ENCODE measurements around the gene ADGRV1.
"Not testable (repeated sequence)": the region's sequence is repeated elsewhere in the genome, so short reads cannot be mapped to it uniquely, and the experiment has no call there.

ADGRV1 gene

GRCh38 chr5:90654215-90654614, 95.6 kb downstream of the ADGRV1 start:
- DNase-seq: no peak

DNA sequence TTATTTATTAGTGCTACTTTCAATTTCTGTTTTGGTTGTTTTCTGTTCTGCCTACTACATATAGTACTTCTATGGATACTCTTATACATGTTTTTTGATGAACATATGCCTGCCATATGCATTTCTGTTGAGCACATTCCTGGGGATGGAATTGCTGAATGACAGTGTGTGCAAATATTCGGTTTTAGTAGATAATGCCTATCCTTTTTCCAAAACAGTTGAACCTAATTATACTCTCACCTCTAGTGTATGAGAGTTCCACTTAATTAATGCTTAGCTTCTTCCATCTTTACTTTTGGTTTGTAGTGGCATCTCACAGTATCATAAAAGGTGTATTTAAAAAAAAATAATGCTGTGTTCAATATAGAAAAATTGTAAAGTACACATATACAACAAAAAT, 96.8 kb downstream of the ADGRV1 start:
- DNase-seq: no peak

GRCh38 chr5:90657030-90657429, 98.4 kb downstream of the ADGRV1 start:
- no peak for DNase-seq

- no peak for DNase-seq
Observed at GRCh38 chr5:90657788-90658187, 99.2 kb downstream of the ADGRV1 start.

DNA sequence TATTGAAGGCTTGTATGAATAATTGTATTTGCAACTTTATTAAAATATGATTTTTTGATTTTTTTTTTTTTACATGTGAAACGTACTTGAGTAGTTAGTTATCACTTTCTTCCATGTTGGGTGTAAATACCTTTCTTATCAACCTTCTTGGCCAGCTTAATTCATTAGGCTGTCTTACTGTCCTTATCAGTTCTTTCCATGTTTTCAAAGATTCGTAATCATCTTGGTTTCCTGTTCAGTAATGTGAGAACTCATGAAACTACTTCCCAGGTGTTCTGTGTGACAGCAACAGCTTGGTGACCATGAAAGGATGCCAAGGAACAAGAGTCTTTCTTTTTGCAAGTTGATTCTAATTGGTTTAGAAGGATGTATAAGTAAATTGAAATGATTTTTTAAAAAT, 100.0 kb downstream of the ADGRV1 start:
- no peak for DNase-seq

DNA sequence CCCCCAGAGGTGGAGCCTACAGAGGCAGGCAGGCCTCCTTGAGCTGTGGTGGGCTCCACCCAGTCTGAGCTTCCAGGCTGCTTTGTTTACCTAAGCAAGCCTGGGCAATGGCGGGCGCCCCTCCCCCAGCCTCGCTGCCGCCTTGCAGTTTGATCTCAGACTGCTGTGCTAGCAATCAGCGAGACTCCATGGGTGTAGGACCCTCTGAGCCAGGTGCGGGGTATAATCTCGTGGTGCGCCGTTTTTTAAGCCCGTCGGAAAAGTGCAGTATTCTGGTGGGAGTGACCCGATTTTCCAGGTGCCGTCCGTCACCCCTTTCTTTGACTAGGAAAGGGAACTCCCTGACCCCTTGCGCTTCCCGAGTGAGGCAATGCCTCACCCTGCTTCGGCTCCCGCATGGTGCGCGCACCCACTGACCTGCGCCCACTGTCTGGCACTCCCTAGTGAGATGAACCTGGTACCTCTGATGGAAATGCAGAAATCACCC, 109.5 kb downstream of the ADGRV1 start:
- not testable (repeated sequence) for DNase-seq

- no peak for DNase-seq
Observed at GRCh38 chr5:90675222-90675621, 116.6 kb downstream of the ADGRV1 start.

DNA sequence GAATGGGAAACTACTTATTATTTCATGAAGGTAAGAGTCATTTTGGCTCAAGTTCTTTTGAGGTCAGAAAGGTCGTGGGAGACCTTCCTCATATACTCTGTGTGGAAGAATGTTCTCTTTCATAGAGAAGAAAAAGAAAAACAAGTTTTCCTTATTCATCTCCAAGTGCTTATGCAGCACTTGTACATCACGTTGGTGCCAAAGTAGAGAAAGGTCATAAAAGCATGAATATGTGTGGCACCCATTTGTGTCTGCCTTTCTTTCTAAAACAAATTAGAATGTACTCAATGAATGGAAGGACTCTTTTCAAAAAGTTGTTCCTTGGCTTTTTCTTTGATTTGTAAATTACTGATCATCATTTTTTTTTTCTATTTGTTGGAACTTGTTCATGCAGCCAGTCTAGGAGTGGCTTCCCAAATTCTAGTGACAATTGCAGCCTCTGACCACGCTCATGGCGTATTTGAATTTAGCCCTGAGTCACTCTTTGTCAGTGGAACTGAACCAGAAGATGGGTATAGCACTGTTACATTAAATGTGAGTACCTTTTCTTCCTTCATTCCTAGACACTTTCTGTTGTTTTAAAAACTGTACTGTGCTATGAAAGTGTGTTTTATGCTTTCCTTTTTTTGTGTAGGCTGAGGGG, 122.4 kb downstream of the ADGRV1 start:
- no peak for DNase-seq

DNA sequence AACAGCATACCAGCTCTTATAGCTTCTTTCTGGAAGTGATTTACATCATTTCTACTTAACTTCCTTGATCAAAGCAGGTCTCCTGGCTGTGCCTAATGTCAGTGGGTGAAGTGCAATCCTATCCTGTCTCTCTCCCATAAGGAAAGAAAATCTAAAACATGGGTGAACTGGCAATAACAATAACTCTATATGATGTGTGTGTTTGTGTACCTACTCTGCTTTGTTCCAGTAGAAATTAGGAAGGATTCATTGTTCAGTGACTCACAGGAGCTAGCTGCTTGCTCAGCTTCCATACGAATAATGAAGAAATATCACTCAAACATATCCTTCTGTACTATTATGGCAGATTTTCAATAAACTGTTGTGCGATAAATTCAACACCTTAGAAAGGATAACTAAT, 123.7 kb downstream of the ADGRV1 start:
- DNase-seq: no peak

- no peak for DNase-seq
Observed at GRCh38 chr5:90685425-90686022, 126.9 kb downstream of the ADGRV1 start.

DNA sequence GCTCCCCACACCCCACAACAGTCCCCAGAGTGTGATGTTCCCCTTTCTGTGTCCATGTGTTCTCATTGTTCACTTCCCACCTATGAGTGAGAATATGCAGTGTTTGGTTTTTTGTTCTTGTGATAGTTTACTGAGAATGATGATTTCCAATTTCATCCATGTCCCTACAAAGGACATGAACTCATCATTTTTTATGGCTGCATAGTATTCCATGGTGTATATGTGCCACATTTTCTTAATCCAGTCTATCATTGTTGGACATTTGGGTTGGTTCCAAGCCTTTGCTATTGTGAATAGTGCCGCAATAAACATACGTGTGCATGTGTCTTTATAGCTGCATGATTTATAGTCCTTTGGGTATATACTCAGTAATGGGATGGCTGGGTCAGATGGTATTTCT, 127.8 kb downstream of the ADGRV1 start:
- DNase-seq: not testable (repeated sequence)

DNA sequence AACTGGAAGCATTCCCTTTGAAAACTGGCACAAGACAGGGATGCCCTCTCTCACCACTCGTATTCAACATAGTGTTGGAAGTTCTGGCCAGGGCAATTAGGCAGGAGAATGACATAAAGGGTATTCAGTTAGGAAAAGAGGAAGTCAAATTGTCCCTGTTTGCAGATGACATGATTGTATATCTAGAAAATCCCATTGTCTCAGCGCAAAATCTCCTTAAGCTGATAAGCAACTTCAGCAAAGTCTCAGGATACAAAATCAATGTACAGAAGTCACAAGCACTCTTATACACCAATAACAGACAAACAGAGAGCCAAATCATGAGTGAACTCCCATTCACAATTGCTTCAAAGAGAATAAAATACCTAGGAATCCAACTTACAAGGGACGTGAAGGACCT, 128.9 kb downstream of the ADGRV1 start:
- DNase-seq: not testable (repeated sequence)

DNA sequence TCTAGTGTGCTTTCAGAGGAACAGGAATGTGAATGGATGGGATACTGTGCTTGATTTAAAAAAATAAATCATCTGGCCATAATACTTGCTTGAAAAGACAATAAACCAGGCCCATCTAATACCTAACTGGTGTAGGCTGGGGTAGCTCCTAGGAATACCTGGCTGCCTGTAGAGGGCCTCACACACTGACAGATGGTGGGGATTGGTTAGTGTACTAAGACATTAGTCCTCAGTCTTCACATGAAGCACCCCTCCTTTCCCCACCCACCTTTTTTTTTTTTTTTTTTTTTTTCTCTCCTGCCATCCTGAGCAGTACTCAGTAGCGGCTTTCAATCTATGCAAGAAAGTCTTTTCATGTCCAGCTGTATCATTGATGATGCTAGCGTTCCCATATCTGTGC, 130.5 kb downstream of the ADGRV1 start:
- DNase-seq: peak in 1 of 2 experiments; percentile 1

DNA sequence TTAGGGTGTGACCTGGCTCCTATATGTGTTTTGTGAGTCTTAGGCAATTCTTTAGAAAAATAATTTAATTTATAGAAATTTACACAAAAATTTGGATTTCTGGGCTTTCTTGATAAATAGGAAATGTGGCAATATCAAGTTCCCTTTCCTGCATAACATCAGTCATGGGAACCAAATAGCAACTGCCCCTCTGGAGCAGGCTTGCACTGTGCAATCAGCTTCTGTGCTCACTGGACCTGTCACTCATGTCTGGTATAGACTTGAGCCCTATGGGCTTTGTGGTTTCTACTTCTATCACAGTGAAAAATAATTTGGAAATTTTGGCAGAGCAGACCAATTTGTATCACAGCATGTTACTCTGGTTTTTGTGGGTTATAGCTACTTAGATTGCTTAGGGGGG, 131.7 kb downstream of the ADGRV1 start:
- DNase-seq: peak; percentile 31 to 41

DNA sequence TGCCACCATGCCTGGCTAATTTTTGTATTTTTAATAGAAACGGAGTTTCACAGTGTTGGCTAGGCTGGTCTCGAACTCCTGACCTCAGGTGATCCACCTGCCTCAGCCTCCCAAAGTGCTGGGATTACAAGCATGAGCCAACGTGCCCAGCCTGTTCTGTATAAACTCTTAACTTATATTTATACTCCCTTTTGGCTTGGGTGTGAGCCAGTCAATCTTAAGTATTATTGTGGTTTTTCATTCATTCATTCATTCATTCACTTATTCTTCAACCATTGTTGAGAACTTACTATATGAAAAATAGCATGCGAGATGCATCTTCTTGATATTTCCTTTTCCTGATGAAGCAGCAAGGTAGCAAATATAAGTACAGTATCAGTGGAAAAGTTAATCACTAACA, 132.9 kb downstream of the ADGRV1 start:
- DNase-seq: no peak

- DNase-seq: peak; percentile 88 to 89
Observed at GRCh38 chr5:90696153-90696552, 137.6 kb downstream of the ADGRV1 start.

DNA sequence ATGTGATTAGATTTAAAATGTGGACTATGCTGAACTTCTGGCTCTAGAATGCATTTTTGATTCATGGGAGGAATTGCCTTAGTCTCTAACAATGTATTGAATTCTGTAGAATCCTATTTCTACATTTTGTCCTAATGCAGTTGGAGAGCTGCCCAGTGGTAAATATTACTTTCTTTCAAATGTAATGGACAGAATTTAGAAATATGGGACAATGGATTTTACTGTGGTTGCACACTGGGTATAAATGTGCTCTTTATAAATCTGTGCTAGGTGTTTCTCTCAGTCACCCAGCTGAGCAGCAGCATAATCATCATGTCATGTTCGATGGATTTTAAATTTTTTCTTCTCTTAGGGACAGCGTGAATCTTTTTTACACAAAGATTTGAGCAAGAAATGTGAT, 141.7 kb downstream of the ADGRV1 start:
- DNase-seq: no peak

DNA sequence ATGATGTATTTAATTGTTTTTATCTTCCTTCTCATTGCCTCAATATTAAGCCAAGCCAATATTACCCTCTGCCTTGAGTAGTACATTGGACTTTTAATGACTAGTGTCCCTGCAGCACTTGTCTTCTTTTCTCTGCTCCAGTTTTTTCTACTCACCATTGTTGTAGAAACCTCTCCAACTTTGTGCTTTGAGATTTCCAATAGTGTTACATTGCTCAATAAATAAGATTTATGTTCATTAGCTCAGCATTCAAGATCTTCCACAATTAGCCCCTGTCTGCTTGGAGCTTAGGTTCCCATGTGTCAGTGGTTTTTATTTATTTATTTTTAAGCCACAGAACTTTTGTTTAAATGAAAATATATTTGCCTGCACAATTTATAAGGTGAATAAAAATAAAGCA, 145.3 kb downstream of the ADGRV1 start:
- DNase-seq: no peak

GRCh38 chr5:90707698-90708097, 149.1 kb downstream of the ADGRV1 start:
- DNase-seq: no peak

DNA sequence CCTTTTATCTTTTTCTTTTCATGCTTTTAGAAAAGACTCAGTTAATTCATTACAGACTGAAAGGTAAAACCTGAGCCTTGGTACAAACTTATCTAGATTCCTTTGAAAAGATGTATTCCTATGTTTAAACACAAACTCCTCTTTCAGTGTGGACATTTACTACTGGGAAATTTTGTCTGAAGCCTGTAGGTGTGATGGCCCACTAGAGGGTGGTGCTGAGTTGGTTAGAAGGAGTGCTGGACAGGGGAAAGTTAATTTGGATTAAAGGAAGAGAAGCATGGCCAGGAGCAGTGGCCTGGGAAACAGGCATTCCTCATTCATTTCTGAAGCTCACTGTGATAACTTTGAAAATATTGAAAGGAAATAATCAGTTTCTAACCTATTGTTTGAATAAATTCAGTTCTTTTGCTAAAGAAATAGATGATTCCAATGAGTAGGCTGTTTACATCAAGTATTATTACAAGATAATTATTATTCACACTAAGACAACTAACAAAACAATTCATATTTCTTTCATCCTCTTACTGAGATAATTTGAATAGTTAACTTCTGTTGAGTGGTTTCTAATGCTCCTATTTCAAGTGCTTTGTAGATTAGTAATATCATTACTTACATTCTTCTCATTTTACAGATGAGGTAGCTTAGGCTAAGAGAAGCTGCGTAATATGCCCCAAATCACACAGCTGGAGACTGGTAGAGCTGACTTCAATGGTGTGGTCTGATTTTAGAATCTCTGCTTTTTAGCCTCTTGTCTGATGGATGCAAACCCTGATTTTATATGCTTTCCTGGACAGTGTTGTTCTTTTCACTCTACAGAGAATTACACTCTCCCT, 150.9 kb downstream of the ADGRV1 start:
- peak; percentile 56 to 58 for DNase-seq

- DNase-seq: no peak
Observed at GRCh38 chr5:90718387-90718786, 159.8 kb downstream of the ADGRV1 start.

DNA sequence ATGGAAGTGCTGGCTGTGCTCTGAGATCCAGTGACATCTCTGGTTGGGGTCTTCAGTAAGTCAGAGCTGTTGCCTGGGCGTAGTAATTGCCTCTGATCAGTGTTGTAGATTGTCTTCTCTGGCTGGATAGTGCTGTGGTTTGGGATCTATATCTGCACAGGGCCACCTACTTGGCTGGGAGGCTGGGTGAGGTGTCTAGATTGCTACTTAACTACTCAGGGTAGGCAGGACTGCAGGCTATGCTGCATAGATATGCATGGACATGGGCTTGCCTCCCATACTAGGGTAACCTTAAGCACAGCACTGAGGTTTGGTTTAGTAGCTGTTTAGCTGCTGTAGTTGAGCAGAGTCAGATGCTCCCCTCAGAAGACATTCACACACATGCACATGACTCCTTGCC, 181.0 kb downstream of the ADGRV1 start:
- no peak for DNase-seq

DNA sequence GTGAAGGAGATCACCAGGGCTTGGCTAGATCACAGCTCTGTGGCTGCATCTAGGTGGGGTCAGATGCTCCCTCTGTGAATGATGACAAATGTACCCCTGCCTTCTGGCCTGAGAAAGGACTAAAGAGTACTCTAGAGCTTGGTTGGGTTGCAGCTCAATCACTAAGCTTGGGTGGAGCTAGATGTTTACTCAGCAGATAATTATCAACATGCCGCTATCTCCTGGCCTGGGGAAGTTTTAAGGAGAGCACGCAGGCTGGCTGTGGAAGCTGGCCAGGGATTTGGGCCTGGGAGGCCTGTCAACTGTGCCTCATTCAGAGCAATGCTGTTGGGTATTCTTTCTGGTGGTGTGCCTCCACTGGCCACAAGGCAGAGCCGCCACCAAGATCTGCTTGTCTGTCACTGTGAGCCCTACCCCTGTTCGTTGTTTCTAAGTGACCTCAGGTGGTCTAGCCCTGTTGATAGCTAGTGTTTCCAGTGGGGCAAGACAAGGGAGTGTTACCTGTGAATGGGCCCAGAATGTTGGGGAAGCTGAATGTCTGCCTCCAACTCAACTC, 181.7 kb downstream of the ADGRV1 start:
- no peak for DNase-seq
